HT-29 (cell line): ENCODE data around the gene GAS5. TPM values are rescaled to one million over a fixed set of nuclear protein-coding genes. Genes with fewer than 3 reads are reported as not detected.
"Not testable (repeated sequence)": the region's sequence is repeated elsewhere in the genome, so short reads cannot be mapped to it uniquely, and the experiment has no call there.

ENCODE experiments used
- DNase-seq: peaks from one replicate; pipeline ENCODE4 v3.0.0-alpha.2; 2015; ENCODE audit warnings: low spot score
- total RNA-seq: library from RNA; depleted of rRNA; stranded (reverse); fragments of >200 nt; shearing (Covaris generic); gene quantifications from 2 replicates; pipeline ENCODE4 v1.2.3, GENCODE V29; 2014

Gene GAS5
- total RNA-seq, 1 experiment from 2014 or later: 283 TPM

GRCh38 chr1:173870252-173871075 lies 2.7 kb upstream of the GAS5 start:
- DNase-seq: no peak

- DNase-seq: peak; percentile 67
Measured at GRCh38 chr1:173869021-173869359, 1.2 kb upstream of the GAS5 start.

DNA sequence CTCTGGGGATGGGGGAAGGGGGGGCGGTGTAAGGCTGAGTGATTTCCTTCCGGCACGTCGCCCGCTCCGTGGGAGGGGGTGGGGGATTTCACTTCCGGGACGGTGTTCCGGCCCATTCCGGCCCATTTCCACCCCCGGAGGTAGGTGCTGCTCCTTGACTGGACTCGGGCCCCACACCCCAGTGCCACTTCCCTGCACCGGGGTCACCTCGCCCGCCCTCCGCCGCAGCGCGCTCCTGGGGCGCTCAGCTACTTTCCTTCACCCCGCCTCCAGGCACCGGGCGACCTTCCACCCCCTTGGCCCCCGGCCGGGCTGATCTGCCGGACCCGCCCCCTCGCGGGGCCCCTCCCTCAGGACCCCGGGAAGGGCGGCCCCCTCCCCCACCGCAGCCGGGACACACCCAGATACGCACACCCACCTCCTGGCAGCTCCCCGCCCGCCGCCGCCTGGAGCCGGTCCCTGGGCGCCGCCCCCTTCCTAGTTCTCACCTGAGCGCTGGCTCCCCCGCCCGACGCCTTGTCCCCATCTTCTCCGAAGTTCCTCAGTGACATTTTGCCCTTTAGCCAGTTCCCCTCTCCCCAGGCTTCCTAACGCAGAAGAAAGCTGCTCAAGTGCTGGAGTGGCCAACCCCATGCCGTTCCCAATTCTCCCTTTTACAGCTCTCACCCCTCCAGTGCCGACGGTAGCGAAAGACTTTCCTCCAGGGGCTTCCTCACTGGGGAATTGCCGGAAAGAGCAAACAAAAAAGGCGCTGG lies 654 bp upstream of the GAS5 start, which contains the start of gene ZBTB37:
TSS of gene ZBTB37 (plus strand) at position 115 of the 755 bp plus-strand sequence. CDS start 1,846 bp downstream, outside the sequence.
- peak; percentile 91 for DNase-seq

- no peak for DNase-seq
Measured at GRCh38 chr1:173867141-173867752, 542 bp downstream of the GAS5 start.

DNA sequence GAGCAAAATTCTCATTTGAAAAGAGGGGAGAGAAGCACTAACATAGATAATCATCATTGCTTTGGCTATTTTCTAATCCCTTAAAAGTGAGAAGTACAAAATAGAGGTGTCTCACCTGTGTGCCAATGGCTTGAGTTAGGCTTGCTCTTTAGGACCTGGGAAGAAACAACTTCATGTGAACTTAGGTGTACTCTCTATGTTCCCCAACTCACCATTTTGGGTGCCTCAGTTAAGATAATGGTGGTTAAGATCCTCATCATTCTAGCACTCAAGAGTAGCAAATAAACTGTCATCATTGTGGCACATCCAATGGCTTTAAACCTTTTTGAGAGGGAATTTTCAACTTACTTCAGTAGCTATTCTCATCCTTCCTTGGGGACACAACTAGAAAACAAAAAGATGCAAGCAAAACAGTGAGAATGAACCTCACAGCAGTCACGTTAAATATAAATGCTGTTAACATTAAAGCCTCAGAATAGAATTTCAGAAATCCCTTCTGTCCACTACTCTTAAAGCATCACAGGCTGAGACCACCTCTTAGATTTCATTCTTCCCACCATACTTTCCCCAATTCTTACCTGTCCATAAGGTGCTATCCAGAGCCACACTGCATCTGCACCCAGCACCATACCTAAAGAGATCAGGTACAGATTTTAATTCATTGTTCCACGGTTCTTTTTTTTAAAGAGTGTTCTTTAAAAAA lies 1.2 kb downstream of the GAS5 start:
- DNase-seq: no peak

DNA sequence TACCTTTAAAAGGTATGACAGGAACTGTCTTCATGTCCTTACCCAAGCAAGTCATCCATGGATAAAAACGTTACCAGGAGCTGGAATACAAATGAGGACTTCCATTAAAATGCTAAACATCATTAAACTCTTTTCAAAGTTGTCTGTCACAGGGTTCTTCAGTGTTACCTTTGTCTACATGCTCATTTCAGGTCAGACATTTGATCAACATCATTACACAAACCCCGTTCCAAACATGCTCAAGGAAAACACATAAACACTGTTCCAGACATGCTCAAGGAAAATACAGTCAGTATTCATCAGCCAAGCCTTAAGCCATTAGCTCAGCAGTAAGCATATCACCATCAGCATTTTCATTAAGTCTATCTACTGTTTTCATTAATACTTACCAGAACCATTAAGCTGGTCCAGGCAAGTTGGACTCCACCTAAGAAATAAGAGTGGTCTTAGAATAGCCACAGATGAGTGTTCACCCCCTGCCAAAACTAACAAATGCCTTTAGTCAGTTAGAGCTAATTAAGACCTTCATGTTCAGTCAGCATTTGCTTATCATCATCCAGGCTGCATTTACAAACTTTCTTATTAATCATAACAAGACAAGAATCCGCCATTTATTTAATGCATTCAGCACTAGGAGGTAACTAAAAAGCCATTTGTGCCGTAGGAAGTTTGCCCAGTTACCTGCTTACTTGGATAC lies 2.2 kb downstream of the GAS5 start:
- DNase-seq: no peak

GRCh38 chr1:173864179-173864867 lies 3.5 kb downstream of the GAS5 start:
- no peak for DNase-seq

DNA sequence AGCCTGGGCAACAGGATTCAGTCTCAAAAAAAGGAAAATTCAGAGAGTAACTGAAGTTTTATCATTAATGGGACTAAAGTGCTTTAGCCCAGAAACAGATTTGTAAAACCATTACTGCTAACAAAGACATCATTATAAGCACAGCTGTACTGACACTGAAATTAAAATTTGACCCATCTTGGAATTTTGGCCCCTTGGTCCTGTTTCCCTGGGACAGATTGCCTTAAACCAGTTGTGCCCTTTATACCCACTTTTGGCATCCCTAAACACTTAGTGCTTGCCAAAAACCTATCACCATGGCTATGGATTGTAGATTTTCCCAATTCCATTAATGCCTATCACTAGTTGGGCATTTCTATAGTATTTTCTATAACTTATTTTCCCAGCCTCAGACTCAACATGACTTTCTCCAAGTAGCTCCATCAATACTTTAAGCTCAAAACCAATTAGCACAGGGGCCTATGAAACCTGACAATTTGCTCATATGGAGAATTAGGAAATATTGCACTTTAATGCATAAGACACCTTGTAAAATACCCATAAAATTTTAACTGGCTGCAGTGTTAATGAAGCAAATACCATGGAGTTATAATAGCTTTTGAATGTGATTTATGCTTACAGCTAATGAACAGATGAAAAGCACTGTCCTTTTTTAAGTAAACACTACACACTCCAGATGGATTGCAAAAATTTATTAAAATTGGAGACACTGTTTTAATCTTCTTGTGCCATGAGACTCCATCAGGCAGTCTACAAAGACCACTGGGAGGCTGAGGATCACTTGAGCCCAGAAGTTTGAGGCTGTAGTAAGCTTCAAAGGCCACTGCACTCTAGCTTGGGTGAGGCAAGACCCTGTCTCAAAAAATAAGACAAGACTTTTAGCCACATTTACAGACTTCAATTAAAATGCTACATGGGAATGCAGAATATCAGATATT lies 4.3 kb downstream of the GAS5 start:
- no peak for DNase-seq

DNA sequence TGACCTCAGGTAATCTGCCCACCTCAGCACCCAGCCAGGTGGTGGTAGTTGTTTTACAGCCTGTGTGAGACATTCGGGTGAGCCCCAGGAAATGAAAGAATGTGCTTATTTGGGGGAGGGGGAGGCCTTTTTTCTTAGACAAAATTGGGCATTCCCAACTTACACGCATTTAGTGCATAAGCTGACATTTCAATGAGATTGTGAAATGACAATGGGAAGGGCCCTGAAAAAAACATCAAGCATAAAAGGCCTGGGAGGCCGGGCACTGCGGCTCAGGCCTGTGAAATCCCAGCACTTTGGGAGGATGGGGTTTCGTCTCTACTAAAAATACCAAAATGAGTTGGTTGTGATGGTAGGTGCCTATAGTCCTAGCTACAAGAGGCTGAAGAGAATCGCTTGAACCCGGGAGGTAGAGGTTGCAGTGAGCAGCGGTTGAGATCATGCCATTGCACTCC lies 5.0 kb downstream of the GAS5 start:
- DNase-seq: no peak

DNA sequence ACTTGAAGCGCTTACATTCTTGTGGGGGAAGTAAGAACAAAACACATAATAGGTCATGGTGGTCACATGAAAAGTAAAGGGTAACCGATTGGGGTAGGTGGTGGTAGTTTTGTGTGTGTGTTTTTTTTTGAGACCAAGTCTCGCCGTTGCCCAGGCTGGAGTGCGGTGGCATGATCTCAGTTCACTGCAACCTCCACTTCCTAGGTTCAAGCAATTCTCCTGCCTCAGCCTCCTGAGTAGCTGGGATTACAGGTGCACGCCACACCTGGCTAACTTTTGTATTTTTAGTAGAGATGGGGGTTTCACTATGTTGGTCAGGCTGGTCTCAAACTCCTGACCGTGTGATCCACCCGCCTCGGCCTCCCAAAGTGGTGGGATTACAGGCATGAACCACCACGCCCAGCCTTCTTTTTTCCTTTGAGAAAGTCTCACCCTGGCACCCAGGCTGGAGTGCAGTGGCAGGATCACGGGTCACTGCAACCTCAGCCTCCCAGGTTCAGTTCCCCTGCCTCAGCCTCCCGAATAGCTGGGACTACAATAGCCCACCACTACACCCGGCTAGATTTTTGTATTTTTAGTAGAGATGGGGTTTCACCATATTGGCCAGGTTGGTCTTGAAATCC lies 5.5 kb downstream of the GAS5 start:
- DNase-seq: not testable (repeated sequence)

DNA sequence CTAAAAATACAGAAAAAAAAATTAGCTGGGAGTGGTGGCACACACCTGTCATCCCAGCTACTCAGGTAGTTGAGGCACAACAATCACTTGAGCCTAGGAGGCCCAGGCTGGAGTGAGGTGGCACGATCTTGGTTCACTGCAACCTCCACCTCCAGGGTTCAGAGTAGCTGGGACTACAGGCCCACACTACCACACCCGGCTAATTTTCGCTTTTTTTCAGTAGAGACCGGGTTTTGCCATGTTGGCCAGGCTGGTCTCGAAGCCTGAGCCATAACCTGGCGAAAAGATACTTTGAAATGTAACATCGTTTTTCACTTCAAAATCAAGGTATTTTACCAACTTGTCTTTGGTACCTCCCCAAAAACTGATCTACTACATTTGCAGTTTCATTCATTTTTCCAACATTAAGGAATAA lies 6.1 kb downstream of the GAS5 start:
- peak; percentile 39 for DNase-seq

- DNase-seq: no peak
Measured at GRCh38 chr1:173860065-173860464, 7.7 kb downstream of the GAS5 start.

- DNase-seq: not testable (repeated sequence)
Measured at GRCh38 chr1:173859547-173859946, 8.2 kb downstream of the GAS5 start.

DNA sequence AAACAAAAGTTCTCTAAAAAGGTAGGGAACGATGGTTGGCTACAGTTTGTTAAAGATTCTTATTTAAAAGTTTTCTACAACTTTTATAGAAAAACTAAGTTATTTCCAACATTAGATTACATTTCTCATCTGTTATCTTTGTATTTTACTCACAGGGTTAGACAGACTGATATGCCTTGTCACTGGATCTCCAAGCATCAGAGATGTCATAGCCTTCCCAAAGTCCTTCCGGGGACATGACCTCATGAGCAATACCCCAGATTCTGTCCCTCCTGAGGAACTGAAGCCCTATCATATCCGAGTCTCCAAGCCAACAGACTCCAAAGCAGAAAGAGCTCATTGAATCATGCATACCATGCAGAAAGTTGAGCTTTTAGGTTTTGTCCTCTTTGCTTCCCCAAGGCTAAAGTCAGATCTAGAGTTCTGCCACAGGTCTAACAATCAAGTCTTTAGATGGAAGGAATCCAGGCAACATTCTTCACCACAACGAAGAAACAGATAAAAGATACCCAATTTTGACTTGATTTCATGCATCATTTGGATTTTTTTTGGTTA lies 10.3 kb downstream of the GAS5 start:
- no peak for DNase-seq

DNA sequence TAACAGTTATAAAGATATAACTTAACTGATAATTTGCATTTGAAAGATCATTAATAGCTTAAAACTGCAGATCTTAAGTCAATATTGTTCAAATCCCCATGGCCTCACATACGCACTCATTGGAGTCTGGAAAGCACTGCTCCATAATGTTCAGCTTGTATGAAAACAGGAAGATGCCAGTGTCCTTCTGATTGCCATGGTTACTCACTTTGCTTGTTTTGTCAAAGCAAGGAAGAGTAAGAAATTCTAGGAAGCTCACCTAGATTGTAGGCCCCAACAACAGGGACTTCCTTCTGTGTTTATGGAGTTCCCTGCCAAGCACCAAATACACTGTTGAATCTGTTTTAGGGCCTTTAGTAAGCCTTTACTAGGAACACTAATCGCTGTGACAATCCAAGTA lies 10.9 kb downstream of the GAS5 start:
- no peak for DNase-seq

DNA sequence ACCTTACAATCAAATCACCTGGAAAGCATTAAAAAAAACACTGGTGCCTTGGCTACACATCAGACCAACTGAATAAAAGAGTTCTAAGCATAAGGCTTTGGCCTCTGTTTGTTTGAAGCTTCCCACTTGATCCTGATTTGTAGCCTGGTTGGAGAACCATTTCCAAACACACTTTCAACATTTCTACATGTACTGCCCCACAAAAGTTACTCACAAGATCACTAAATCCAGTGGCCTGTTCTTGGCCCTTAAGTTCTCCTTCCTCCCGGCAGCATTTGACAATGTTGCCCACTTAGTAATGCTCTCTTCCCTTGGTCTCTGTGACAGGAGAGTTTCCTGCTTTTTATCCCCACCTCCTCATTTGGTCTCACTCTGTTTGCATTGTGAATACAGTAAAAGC lies 11.8 kb downstream of the GAS5 start:
- no peak for DNase-seq

- no peak for DNase-seq
Measured at GRCh38 chr1:173853074-173853473, 14.7 kb downstream of the GAS5 start.

DNA sequence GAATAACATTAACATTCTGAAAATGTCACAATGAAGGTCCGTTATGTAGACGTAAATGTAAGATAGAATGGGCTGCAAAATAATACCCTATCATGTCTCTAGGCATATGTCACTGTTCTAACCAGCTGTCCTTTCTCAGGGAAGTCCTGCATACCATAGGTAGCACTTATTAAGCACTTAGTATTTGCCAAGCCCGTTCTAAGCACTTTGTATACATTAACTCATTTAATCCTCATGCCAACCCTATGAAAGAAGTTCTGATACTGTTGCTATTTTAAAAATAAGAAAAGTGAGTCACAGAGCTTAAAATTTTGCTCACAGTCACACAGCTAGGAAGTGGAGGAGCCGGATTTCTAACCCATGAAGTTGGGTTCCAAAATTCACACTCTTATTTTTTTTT lies 15.7 kb downstream of the GAS5 start:
- DNase-seq: no peak

GRCh38 chr1:173832748-173833147 lies 35.0 kb downstream of the GAS5 start:
- no peak for DNase-seq
